Measurements from ENCODE around the gene SPATA6L.

Gene SPATA6L

GRCh38 chr9:4654538-4654937 lies 11.7 kb downstream of the SPATA6L start:
- TF ChIP-seq CTCF (IDR thresholded peaks at IDR 0.05; ENCODE audit: low read depth, low read length, missing control alignments) = no peak
- no peak for DNase-seq (ENCODE audit: extremely low read depth, low read depth)
- H3K4me3 ChIP-seq (replicated peaks; ENCODE audit: low read depth, low read length) = no peak overlapping the region

- TF ChIP-seq CTCF (IDR thresholded peaks at IDR 0.05; ENCODE audit: low read depth, low read length, missing control alignments) = no peak
- DNase-seq (ENCODE audit: extremely low read depth, low read depth) = no peak
- no peak overlapping the region for H3K4me3 ChIP-seq (replicated peaks; ENCODE audit: low read depth, low read length)
Measured at GRCh38 chr9:4654084-4654483, 12.2 kb downstream of the SPATA6L start.

GRCh38 chr9:4642351-4642750 lies 23.9 kb downstream of the SPATA6L start:
- DNase-seq (ENCODE audit: extremely low read depth, low read depth) = no peak
- no peak overlapping the region for H3K4me3 ChIP-seq (replicated peaks; ENCODE audit: low read depth, low read length)
- TF ChIP-seq CTCF (IDR thresholded peaks at IDR 0.05; ENCODE audit: low read depth, low read length, missing control alignments) = no peak

- H3K4me3 ChIP-seq (replicated peaks; ENCODE audit: low read depth, low read length) = no peak overlapping the region
- TF ChIP-seq CTCF (IDR thresholded peaks at IDR 0.05; ENCODE audit: low read depth, low read length, missing control alignments) = peak; percentile 24
- no peak for DNase-seq (ENCODE audit: extremely low read depth, low read depth)
Measured at GRCh38 chr9:4640027-4640426, 26.3 kb downstream of the SPATA6L start.

- H3K4me3 ChIP-seq (replicated peaks; ENCODE audit: low read depth, low read length) = no peak overlapping the region
- TF ChIP-seq CTCF (IDR thresholded peaks at IDR 0.05; ENCODE audit: low read depth, low read length, missing control alignments) = no peak
- no peak for DNase-seq (ENCODE audit: extremely low read depth, low read depth)
Measured at GRCh38 chr9:4639420-4639819, 26.9 kb downstream of the SPATA6L start.

- DNase-seq (ENCODE audit: extremely low read depth, low read depth) = no peak
- no peak overlapping the region for H3K4me3 ChIP-seq (replicated peaks; ENCODE audit: low read depth, low read length)
- no peak for TF ChIP-seq CTCF (IDR thresholded peaks at IDR 0.05; ENCODE audit: low read depth, low read length, missing control alignments)
Measured at GRCh38 chr9:4638968-4639367, 27.3 kb downstream of the SPATA6L start.

GRCh38 chr9:4630836-4631235 lies 35.4 kb downstream of the SPATA6L start:
- no peak overlapping the region for H3K4me3 ChIP-seq (replicated peaks; ENCODE audit: low read depth, low read length)
- DNase-seq (ENCODE audit: extremely low read depth, low read depth) = no peak
- TF ChIP-seq CTCF (IDR thresholded peaks at IDR 0.05; ENCODE audit: low read depth, low read length, missing control alignments) = no peak
